MM.1S (cell line): ENCODE data around the gene DLX6.

ENCODE experiments used
- DNase-seq: peaks from one replicate; pipeline ENCODE4 v3.0.0-alpha.2; 2015
- H2AFZ ChIP-seq: fragments of 300-600 bp; sonication (generic); 2 replicates; pipeline ENCODE4 v1.6.0; 2016; ENCODE audit warnings: antibody characterized with exemption, low read length
- H3F3A ChIP-seq: fragments of 300-600 bp; sonication (generic); 2 replicates; pipeline ENCODE4 v1.6.1; 2016; ENCODE audit warnings: mild to moderate bottlenecking, antibody characterized with exemption, low read length, moderate library complexity, mixed read lengths; ENCODE audit not compliant: insufficient read depth
- H3K27ac ChIP-seq: fragments of 300-600 bp; sonication (generic); 2 replicates; pipeline ENCODE4 v1.5.1; 2016; ENCODE audit warnings: mild to moderate bottlenecking, low read length
- H3K27me3 ChIP-seq: fragments of 300-600 bp; sonication (generic); replicated peaks from 2 replicates; pipeline ENCODE4 v1.6.0; 2016; ENCODE audit warnings: low read length; ENCODE audit not compliant: insufficient read depth
- H3K36me3 ChIP-seq: fragments of 300-600 bp; sonication (generic); replicated peaks from 2 replicates; pipeline ENCODE4 v1.6.1; 2016; ENCODE audit warnings: mild to moderate bottlenecking, low read length, mixed read lengths; ENCODE audit not compliant: insufficient read depth
- H3K4me1 ChIP-seq: fragments of 300-600 bp; sonication (generic); 2 replicates; pipeline ENCODE4 v1.6.1; 2016; ENCODE audit warnings: low read length, mixed read lengths
- H3K4me2 ChIP-seq: fragments of 300-600 bp; sonication (generic); 2 replicates; pipeline ENCODE4 v1.6.0; 2016; ENCODE audit warnings: low read depth, low read length
- H3K4me3 ChIP-seq: fragments of 300-600 bp; sonication (generic); 2 replicates; pipeline ENCODE4 v1.5.1; 2016; ENCODE audit warnings: low read length, mixed read lengths
- H3K79me2 ChIP-seq: fragments of 300-600 bp; sonication (generic); 2 replicates; pipeline ENCODE4 v1.6.1; 2016; ENCODE audit warnings: mixed run types, low read length, mixed read lengths
- H3K9ac ChIP-seq: fragments of 300-600 bp; sonication (generic); 2 replicates; pipeline ENCODE4 v1.6.1; 2016; ENCODE audit warnings: low read length, mixed read lengths
- H3K9me2 ChIP-seq: fragments of 300-600 bp; sonication (generic); replicated peaks from 2 replicates; pipeline ENCODE4 v1.6.1; 2016; ENCODE audit warnings: mild to moderate bottlenecking, low read length, mixed read lengths; ENCODE audit not compliant: insufficient read depth
- H3K9me3 ChIP-seq: fragments of 300-600 bp; sonication (generic); replicated peaks from 2 replicates; pipeline ENCODE4 v1.6.1; 2016; ENCODE audit warnings: mild to moderate bottlenecking, low read length, mixed read lengths; ENCODE audit not compliant: insufficient read depth
- H4K20me1 ChIP-seq: fragments of 300-600 bp; sonication (generic); 2 replicates; pipeline ENCODE4 v1.6.1; 2016; ENCODE audit warnings: mild to moderate bottlenecking, low read length, moderate library complexity, mixed read lengths; ENCODE audit not compliant: insufficient read depth
- EZH2 ChIP-seq: fragments of 300-600 bp; sonication (generic); optimal IDR thresholded peaks from 2 replicates; pipeline ENCODE3; 2017; ENCODE audit warnings: low read depth, mild to moderate bottlenecking, antibody characterized with exemption, low read length, mixed read lengths
- EZH2phosphoT487 ChIP-seq: fragments of 300-600 bp; sonication (generic); IDR thresholded peaks from 2 replicates; pipeline ENCODE4 v1.6.1; 2018; ENCODE audit warnings: antibody characterized with exemption, low read length
- TF ChIP-seq, protein P1 (sequence below): fragments of 300-600 bp; sonication (generic); IDR thresholded peaks from 2 replicates; pipeline ENCODE4 v1.5.1; 2016; ENCODE audit warnings: antibody characterized with exemption, low read length, mixed read lengths

DLX6 gene

DNA sequence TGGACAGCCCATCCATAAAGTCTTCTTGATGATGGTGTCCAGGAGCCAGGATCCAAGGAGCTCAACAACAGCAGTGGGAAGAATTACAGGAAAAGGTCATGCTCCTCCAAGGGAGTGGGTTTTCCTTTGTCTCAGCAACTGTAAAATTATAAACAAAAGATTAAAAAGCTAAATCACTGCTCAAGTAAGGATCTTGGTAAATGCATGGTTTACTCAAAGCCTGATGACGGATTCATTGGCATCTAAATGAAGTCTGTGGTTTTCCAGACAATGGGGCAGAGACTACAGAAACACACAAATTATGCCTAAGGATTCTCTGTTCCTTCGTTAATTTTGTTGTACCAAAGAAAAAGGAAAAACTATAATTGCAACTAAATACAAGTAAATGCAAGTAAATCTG, 36.4 kb upstream of the DLX6 start:
- TF ChIP-seq EZH2phosphoT487, result no peak
- no peak for TF ChIP-seq EZH2
- TF ChIP-seq, protein P1, sequence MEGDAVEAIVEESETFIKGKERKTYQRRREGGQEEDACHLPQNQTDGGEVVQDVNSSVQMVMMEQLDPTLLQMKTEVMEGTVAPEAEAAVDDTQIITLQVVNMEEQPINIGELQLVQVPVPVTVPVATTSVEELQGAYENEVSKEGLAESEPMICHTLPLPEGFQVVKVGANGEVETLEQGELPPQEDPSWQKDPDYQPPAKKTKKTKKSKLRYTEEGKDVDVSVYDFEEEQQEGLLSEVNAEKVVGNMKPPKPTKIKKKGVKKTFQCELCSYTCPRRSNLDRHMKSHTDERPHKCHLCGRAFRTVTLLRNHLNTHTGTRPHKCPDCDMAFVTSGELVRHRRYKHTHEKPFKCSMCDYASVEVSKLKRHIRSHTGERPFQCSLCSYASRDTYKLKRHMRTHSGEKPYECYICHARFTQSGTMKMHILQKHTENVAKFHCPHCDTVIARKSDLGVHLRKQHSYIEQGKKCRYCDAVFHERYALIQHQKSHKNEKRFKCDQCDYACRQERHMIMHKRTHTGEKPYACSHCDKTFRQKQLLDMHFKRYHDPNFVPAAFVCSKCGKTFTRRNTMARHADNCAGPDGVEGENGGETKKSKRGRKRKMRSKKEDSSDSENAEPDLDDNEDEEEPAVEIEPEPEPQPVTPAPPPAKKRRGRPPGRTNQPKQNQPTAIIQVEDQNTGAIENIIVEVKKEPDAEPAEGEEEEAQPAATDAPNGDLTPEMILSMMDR, result no peak
- no peak overlapping the region for H3K4me3 ChIP-seq
- H3F3A ChIP-seq, result no peaks in the 10 kb centered on the region
- no peaks in the 10 kb centered on the region for H4K20me1 ChIP-seq
- H3K27me3 ChIP-seq, result no peaks in the 10 kb centered on the region
- H3K9ac ChIP-seq, result no peak overlapping the region
- H3K27ac ChIP-seq, result no peak overlapping the region
- H3K4me2 ChIP-seq, result no peak overlapping the region
- no peak for DNase-seq
- no peaks in the 10 kb centered on the region for H3K9me2 ChIP-seq
- no peaks in the 10 kb centered on the region for H3K4me1 ChIP-seq
- H2AFZ ChIP-seq, result no peak overlapping the region
- H3K36me3 ChIP-seq, result no peaks in the 10 kb centered on the region
- no peaks in the 10 kb centered on the region for H3K9me3 ChIP-seq
- H3K79me2 ChIP-seq, result no peaks in the 10 kb centered on the region

DNA sequence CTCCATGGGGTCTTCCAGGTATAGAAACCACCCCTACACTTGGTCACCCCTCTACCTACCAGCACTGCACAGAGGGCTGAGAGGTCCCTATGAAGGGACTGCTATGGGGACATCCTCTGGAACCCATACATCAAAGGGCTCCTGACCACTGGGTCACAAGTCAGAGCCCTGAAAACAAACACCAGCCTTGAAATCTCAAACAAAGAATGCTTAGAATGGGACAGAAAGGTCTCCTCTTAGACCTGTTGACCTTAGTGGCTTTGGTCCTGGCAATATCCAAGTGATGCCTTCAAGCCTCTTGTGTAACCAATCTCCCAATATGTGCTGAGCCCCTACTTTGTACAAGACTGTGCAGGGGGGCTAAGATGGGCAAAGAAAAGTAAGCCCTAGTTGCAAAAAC, 34.6 kb upstream of the DLX6 start:
- H3K9ac ChIP-seq, result no peak overlapping the region
- H3K9me3 ChIP-seq, result no peaks in the 10 kb centered on the region
- no peak overlapping the region for H3K27ac ChIP-seq
- TF ChIP-seq EZH2phosphoT487 (no peak), EZH2 (no peak)
- TF ChIP-seq, protein P1, result no peak
- no peak for DNase-seq
- H3K9me2 ChIP-seq, result no peaks in the 10 kb centered on the region
- H3K27me3 ChIP-seq, result no peaks in the 10 kb centered on the region
- no peaks in the 10 kb centered on the region for H3K36me3 ChIP-seq
- no peak overlapping the region for H3K4me3 ChIP-seq
- no peak overlapping the region for H2AFZ ChIP-seq
- H3F3A ChIP-seq, result no peaks in the 10 kb centered on the region
- no peaks in the 10 kb centered on the region for H4K20me1 ChIP-seq
- H3K4me1 ChIP-seq, result no peaks in the 10 kb centered on the region
- no peaks in the 10 kb centered on the region for H3K79me2 ChIP-seq
- H3K4me2 ChIP-seq, result no peak overlapping the region

DNA sequence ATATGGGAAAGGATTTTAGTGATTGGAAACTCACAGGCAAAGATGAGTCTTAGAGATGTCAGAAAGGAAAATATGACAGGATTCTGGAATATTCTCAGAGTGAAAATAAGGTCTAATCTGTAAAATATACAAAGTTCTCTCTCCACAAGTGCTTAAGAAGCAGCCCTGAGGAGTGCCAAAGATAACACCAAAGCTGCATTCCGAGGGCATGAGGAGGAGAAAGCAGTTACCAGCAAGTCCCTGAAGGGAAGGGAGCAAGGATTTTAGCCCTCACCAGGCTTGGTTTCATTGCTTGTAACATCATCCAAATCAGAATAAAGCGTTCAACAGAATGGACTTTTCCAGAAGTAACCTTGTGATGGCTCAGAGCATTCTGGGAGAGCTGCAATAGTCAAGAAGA, 31.4 kb upstream of the DLX6 start:
- no peaks in the 10 kb centered on the region for H3K79me2 ChIP-seq
- H3K36me3 ChIP-seq, result no peaks in the 10 kb centered on the region
- H3K4me3 ChIP-seq, result no peak overlapping the region
- H3K9me3 ChIP-seq, result no peaks in the 10 kb centered on the region
- no peaks in the 10 kb centered on the region for H3K4me1 ChIP-seq
- no peak overlapping the region for H3K9ac ChIP-seq
- no peaks in the 10 kb centered on the region for H3K27me3 ChIP-seq
- H3K9me2 ChIP-seq, result no peaks in the 10 kb centered on the region
- TF ChIP-seq EZH2phosphoT487, result no peak
- H3K4me2 ChIP-seq, result no peak overlapping the region
- no peak overlapping the region for H3K27ac ChIP-seq
- H4K20me1 ChIP-seq, result no peaks in the 10 kb centered on the region
- no peak for DNase-seq
- no peaks in the 10 kb centered on the region for H3F3A ChIP-seq
- no peak overlapping the region for H2AFZ ChIP-seq

DNA sequence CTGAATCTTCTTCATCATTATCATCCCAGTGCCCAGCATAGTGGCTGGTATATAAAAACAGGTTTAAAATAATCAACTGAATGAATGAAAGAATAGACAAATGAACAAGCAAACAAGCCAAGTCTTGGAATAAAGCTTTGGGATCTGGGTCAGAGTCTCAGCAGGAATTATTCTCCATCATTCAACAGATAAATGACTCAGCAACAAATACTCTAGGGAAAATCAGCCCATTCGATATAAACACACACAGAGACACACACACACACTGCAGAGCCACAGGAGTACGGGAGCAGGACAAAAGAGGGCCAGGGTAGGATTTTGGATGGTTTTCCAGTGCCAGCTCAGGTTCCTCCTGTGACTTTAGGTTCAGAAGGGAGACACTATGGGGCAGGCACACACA, 29.2 kb upstream of the DLX6 start:
- H3K79me2 ChIP-seq, result no peaks in the 10 kb centered on the region
- H3F3A ChIP-seq, result no peaks in the 10 kb centered on the region
- DNase-seq, result no peak
- H3K9ac ChIP-seq, result no peak overlapping the region
- H3K36me3 ChIP-seq, result no peaks in the 10 kb centered on the region
- H3K9me3 ChIP-seq, result no peaks in the 10 kb centered on the region
- no peaks in the 10 kb centered on the region for H4K20me1 ChIP-seq
- TF ChIP-seq, protein P1, result no peak
- TF ChIP-seq EZH2, result no peak
- no peak for TF ChIP-seq EZH2phosphoT487
- no peaks in the 10 kb centered on the region for H3K27me3 ChIP-seq
- H2AFZ ChIP-seq, result no peak overlapping the region
- H3K4me1 ChIP-seq, result no peaks in the 10 kb centered on the region
- no peaks in the 10 kb centered on the region for H3K9me2 ChIP-seq
- no peak overlapping the region for H3K4me3 ChIP-seq
- H3K4me2 ChIP-seq, result no peak overlapping the region
- H3K27ac ChIP-seq, result no peak overlapping the region
